Glutamatergic neuron (in vitro differentiated cells): ENCODE results near the gene HMGN3. TPM values are rescaled to one million over a fixed set of nuclear protein-coding genes. Genes with fewer than 3 reads are reported as not detected.
"Not testable (repeated sequence)": the region's sequence is repeated elsewhere in the genome, so short reads cannot be mapped to it uniquely, and the experiment has no call there.

ENCODE experiments used
- DNase-seq: peaks from one replicate; pipeline ENCODE4 v3.0.0; 2022
- H3K27ac Mint-ChIP-seq: one replicate; pipeline ENCODE4 v1.8.0; 2020; ENCODE audit warnings: mild to moderate bottlenecking, mixed read lengths, inconsistent platforms; ENCODE audit not compliant: unreplicated experiment
- H3K27me3 Mint-ChIP-seq: one replicate; pipeline ENCODE4 v1.8.0; 2020; ENCODE audit warnings: mild to moderate bottlenecking, moderate library complexity, mixed read lengths, inconsistent platforms; ENCODE audit not compliant: unreplicated experiment
- H3K36me3 Mint-ChIP-seq: one replicate; pipeline ENCODE4 v1.8.0; 2020; ENCODE audit warnings: mild to moderate bottlenecking, mixed read lengths, inconsistent platforms; ENCODE audit not compliant: unreplicated experiment
- H3K4me1 Mint-ChIP-seq: one replicate; pipeline ENCODE4 v1.8.0; 2020; ENCODE audit warnings: mild to moderate bottlenecking, low read depth, mixed read lengths, inconsistent platforms; ENCODE audit not compliant: unreplicated experiment
- H3K4me3 Mint-ChIP-seq: one replicate; pipeline ENCODE4 v1.8.0; 2020; ENCODE audit warnings: mild to moderate bottlenecking, mixed read lengths, inconsistent platforms; ENCODE audit not compliant: unreplicated experiment
- H3K9me3 Mint-ChIP-seq: one replicate; pipeline ENCODE4 v1.8.0; 2020; ENCODE audit warnings: mild to moderate bottlenecking, moderate library complexity, mixed read lengths, inconsistent platforms; ENCODE audit not compliant: unreplicated experiment
- CTCF ChIP-seq: fragments of 200-600 bp; sonication (generic); IDR thresholded peaks from one replicate; pipeline ENCODE4 v1.5.0; 2021; ENCODE audit not compliant: partially characterized antibody, unreplicated experiment
- total RNA-seq: library from RNA; stranded (reverse); fragmentation: NEBNext Ultra II Directional; extraction: Animal tissue kit (Norgen Biotek cat#: 25700); gene quantifications from one replicate; pipeline ENCODE4 v1.2.1, GENCODE V29; 2021; ENCODE audit not compliant: unreplicated experiment

The HMGN3 gene
- total RNA-seq, 1 donor from 2014 or later: 43.0 TPM

- H3K27ac Mint-ChIP-seq: no peak overlapping the region
- no peaks in the 10 kb centered on the region for H3K9me3 Mint-ChIP-seq
- H3K4me1 Mint-ChIP-seq: no peaks in the 10 kb centered on the region
- no peaks in the 10 kb centered on the region for H3K27me3 Mint-ChIP-seq
- no peak for TF ChIP-seq CTCF
- no peak overlapping the region for H3K4me3 Mint-ChIP-seq
- no peaks in the 10 kb centered on the region for H3K36me3 Mint-ChIP-seq
- no peak for DNase-seq
Measured at GRCh38 chr6:79266051-79266450, 31.6 kb upstream of the HMGN3 start.

- H3K27me3 Mint-ChIP-seq: no peaks in the 10 kb centered on the region
- H3K4me3 Mint-ChIP-seq: no peak overlapping the region
- H3K9me3 Mint-ChIP-seq: no peaks in the 10 kb centered on the region
- TF ChIP-seq CTCF: no peak
- DNase-seq: no peak
- no peak overlapping the region for H3K27ac Mint-ChIP-seq
- H3K36me3 Mint-ChIP-seq: no peaks in the 10 kb centered on the region
- no peaks in the 10 kb centered on the region for H3K4me1 Mint-ChIP-seq
Measured at GRCh38 chr6:79263359-79263758, 28.9 kb upstream of the HMGN3 start.

GRCh38 chr6:79261666-79262065, 27.2 kb upstream of the HMGN3 start:
- Mint-ChIP-seq H3K27me3 (no peaks in the 10 kb centered on the region), H3K36me3 (no peaks in the 10 kb centered on the region), H3K27ac (no peak overlapping the region), H3K4me3 (no peak overlapping the region), H3K4me1 (no peaks in the 10 kb centered on the region), H3K9me3 (no peaks in the 10 kb centered on the region)
- DNase-seq: no peak
- TF ChIP-seq CTCF: no peak

GRCh38 chr6:79260772-79261171, 26.3 kb upstream of the HMGN3 start:
- H3K4me3 Mint-ChIP-seq: no peak overlapping the region
- no peaks in the 10 kb centered on the region for H3K27me3 Mint-ChIP-seq
- no peaks in the 10 kb centered on the region for H3K9me3 Mint-ChIP-seq
- no peak overlapping the region for H3K27ac Mint-ChIP-seq
- peaks cover 4% of the 10 kb centered on the region for H3K36me3 Mint-ChIP-seq
- no peak for TF ChIP-seq CTCF
- no peaks in the 10 kb centered on the region for H3K4me1 Mint-ChIP-seq
- DNase-seq: no peak

GRCh38 chr6:79257381-79258205, 23.1 kb upstream of the HMGN3 start:
- H3K9me3 Mint-ChIP-seq: no peaks in the 10 kb centered on the region
- H3K36me3 Mint-ChIP-seq: peaks cover 4% of the 10 kb centered on the region
- TF ChIP-seq CTCF: no peak
- no peaks in the 10 kb centered on the region for H3K27me3 Mint-ChIP-seq
- DNase-seq: no peak
- no peaks in the 10 kb centered on the region for H3K4me1 Mint-ChIP-seq
- no peak overlapping the region for H3K27ac Mint-ChIP-seq
- H3K4me3 Mint-ChIP-seq: no peak overlapping the region

- H3K4me3 Mint-ChIP-seq, H3K4me1 Mint-ChIP-seq, H3K27me3 Mint-ChIP-seq, H3K27ac Mint-ChIP-seq, H3K36me3 Mint-ChIP-seq, H3K9me3 Mint-ChIP-seq, DNase-seq: not testable (repeated sequence)
Measured at GRCh38 chr6:79256770-79257169, 22.3 kb upstream of the HMGN3 start.

GRCh38 chr6:79255086-79255485, 20.6 kb upstream of the HMGN3 start:
- DNase-seq, H3K9me3 Mint-ChIP-seq, H3K4me3 Mint-ChIP-seq, H3K27me3 Mint-ChIP-seq, H3K36me3 Mint-ChIP-seq, H3K4me1 Mint-ChIP-seq, H3K27ac Mint-ChIP-seq: not testable (repeated sequence)
